Neural crest cell (in vitro differentiated cells): ENCODE results near the gene TGFBR1. TPM values are rescaled to one million over a fixed set of nuclear protein-coding genes. Genes with fewer than 3 reads are reported as not detected.

Source experiments
- DNase-seq: peaks from one replicate; pipeline ENCODE4 v3.0.0; 2021; ENCODE audit warnings: low read depth, mixed read lengths, low spot score
- H3K27ac Mint-ChIP-seq: one replicate; pipeline ENCODE4 v1.8.0; 2021; ENCODE audit warnings: mild to moderate bottlenecking, mixed read lengths; ENCODE audit not compliant: unreplicated experiment
- H3K27me3 Mint-ChIP-seq: 2 replicates; pipeline ENCODE4 v1.8.0; 2021; ENCODE audit warnings: low read depth, mild to moderate bottlenecking, mixed read lengths
- H3K36me3 Mint-ChIP-seq: 2 replicates; pipeline ENCODE4 v1.8.0; 2021; ENCODE audit warnings: low read depth, mild to moderate bottlenecking, mixed read lengths
- H3K4me1 Mint-ChIP-seq: 2 replicates; pipeline ENCODE4 v1.8.0; 2021; ENCODE audit warnings: mixed read lengths
- H3K4me3 Mint-ChIP-seq: one replicate; pipeline ENCODE4 v1.8.0; 2021; ENCODE audit warnings: mild to moderate bottlenecking, mixed read lengths
- H3K9me3 Mint-ChIP-seq: 2 replicates; pipeline ENCODE4 v1.8.0; 2021; ENCODE audit warnings: mixed read lengths
- CTCF ChIP-seq: fragments of 200-600 bp; sonication (generic); conservative IDR thresholded peaks from 2 replicates; pipeline ENCODE4 v1.5.0; 2021; ENCODE audit warnings: antibody characterized with exemption, mild to moderate bottlenecking
- total RNA-seq: library from RNA; stranded (reverse); gene quantifications from 2 replicates; pipeline ENCODE4 v1.2.1, GENCODE V29; 2021

Gene TGFBR1
- total RNA-seq, 1 donor from 2014 or later = 117 TPM

- Mint-ChIP-seq H3K9me3 (no peaks in the 10 kb centered on the region), H3K27ac (no peak overlapping the region), H3K4me3 (no peak overlapping the region), H3K4me1 (no peaks in the 10 kb centered on the region), H3K36me3 (no peaks in the 10 kb centered on the region), H3K27me3 (peaks cover 6% of the 10 kb centered on the region)
- no peak for DNase-seq
- no peak for TF ChIP-seq CTCF
These were observed 31.6 kb upstream of the TGFBR1 start for GRCh38 chr9:99073347-99073746.

GRCh38 chr9:99073985-99074901, 30.7 kb upstream of the TGFBR1 start:
- Mint-ChIP-seq H3K9me3 (no peaks in the 10 kb centered on the region), H3K4me1 (no peaks in the 10 kb centered on the region), H3K27me3 (peaks cover 11% of the 10 kb centered on the region), H3K27ac (no peak overlapping the region), H3K4me3 (no peak overlapping the region), H3K36me3 (no peaks in the 10 kb centered on the region)
- TF ChIP-seq CTCF = no peak
- no peak for DNase-seq

- DNase-seq = no peak
- Mint-ChIP-seq H3K9me3 (no peaks in the 10 kb centered on the region), H3K27ac (no peak overlapping the region), H3K27me3 (peaks cover 14% of the 10 kb centered on the region), H3K4me3 (no peak overlapping the region), H3K36me3 (no peaks in the 10 kb centered on the region), H3K4me1 (no peaks in the 10 kb centered on the region)
- TF ChIP-seq CTCF = no peak
These were observed 30.0 kb upstream of the TGFBR1 start for GRCh38 chr9:99074902-99075245.

- TF ChIP-seq CTCF = no peak
These were observed 29.5 kb upstream of the TGFBR1 start for GRCh38 chr9:99075246-99075912.

GRCh38 chr9:99076030-99076429, 28.9 kb upstream of the TGFBR1 start:
- no peaks in the 10 kb centered on the region for H3K9me3 Mint-ChIP-seq
- DNase-seq = no peak
- H3K27me3 Mint-ChIP-seq = peaks cover 14% of the 10 kb centered on the region
- TF ChIP-seq CTCF = no peak
- H3K4me3 Mint-ChIP-seq = no peak overlapping the region
- no peaks in the 10 kb centered on the region for H3K4me1 Mint-ChIP-seq
- H3K27ac Mint-ChIP-seq = no peak overlapping the region
- H3K36me3 Mint-ChIP-seq = no peaks in the 10 kb centered on the region

More at GRCh38 chr9:99075246-99075912, 29.5 kb upstream of the TGFBR1 start:
- DNase-seq = no peak
- Mint-ChIP-seq H3K9me3 (no peaks in the 10 kb centered on the region), H3K4me3 (no peak overlapping the region), H3K36me3 (no peaks in the 10 kb centered on the region), H3K4me1 (no peaks in the 10 kb centered on the region), H3K27ac (no peak overlapping the region), H3K27me3 (peaks cover 14% of the 10 kb centered on the region)
